MM.1S (cell line): ENCODE results near the gene FYCO1.
"Not testable (repeated sequence)": the region's sequence is repeated elsewhere in the genome, so short reads cannot be mapped to it uniquely, and the experiment has no call there.

Experiments used
- DNase-seq: peaks from one replicate; pipeline ENCODE4 v3.0.0-alpha.2; 2015
- H2AFZ ChIP-seq: fragments of 300-600 bp; sonication (generic); 2 replicates; pipeline ENCODE4 v1.6.0; 2016; ENCODE audit warnings: antibody characterized with exemption, low read length
- H3F3A ChIP-seq: fragments of 300-600 bp; sonication (generic); 2 replicates; pipeline ENCODE4 v1.6.1; 2016; ENCODE audit warnings: mild to moderate bottlenecking, antibody characterized with exemption, low read length, moderate library complexity, mixed read lengths; ENCODE audit not compliant: insufficient read depth
- H3K27ac ChIP-seq: fragments of 300-600 bp; sonication (generic); 2 replicates; pipeline ENCODE4 v1.5.1; 2016; ENCODE audit warnings: mild to moderate bottlenecking, low read length
- H3K27me3 ChIP-seq: fragments of 300-600 bp; sonication (generic); replicated peaks from 2 replicates; pipeline ENCODE4 v1.6.0; 2016; ENCODE audit warnings: low read length; ENCODE audit not compliant: insufficient read depth
- H3K36me3 ChIP-seq: fragments of 300-600 bp; sonication (generic); replicated peaks from 2 replicates; pipeline ENCODE4 v1.6.1; 2016; ENCODE audit warnings: mild to moderate bottlenecking, low read length, mixed read lengths; ENCODE audit not compliant: insufficient read depth
- H3K4me1 ChIP-seq: fragments of 300-600 bp; sonication (generic); 2 replicates; pipeline ENCODE4 v1.6.1; 2016; ENCODE audit warnings: low read length, mixed read lengths
- H3K4me2 ChIP-seq: fragments of 300-600 bp; sonication (generic); 2 replicates; pipeline ENCODE4 v1.6.0; 2016; ENCODE audit warnings: low read depth, low read length
- H3K4me3 ChIP-seq: fragments of 300-600 bp; sonication (generic); 2 replicates; pipeline ENCODE4 v1.5.1; 2016; ENCODE audit warnings: low read length, mixed read lengths
- H3K79me2 ChIP-seq: fragments of 300-600 bp; sonication (generic); 2 replicates; pipeline ENCODE4 v1.6.1; 2016; ENCODE audit warnings: mixed run types, low read length, mixed read lengths
- H3K9ac ChIP-seq: fragments of 300-600 bp; sonication (generic); 2 replicates; pipeline ENCODE4 v1.6.1; 2016; ENCODE audit warnings: low read length, mixed read lengths
- H3K9me2 ChIP-seq: fragments of 300-600 bp; sonication (generic); replicated peaks from 2 replicates; pipeline ENCODE4 v1.6.1; 2016; ENCODE audit warnings: mild to moderate bottlenecking, low read length, mixed read lengths; ENCODE audit not compliant: insufficient read depth
- H3K9me3 ChIP-seq: fragments of 300-600 bp; sonication (generic); replicated peaks from 2 replicates; pipeline ENCODE4 v1.6.1; 2016; ENCODE audit warnings: mild to moderate bottlenecking, low read length, mixed read lengths; ENCODE audit not compliant: insufficient read depth
- H4K20me1 ChIP-seq: fragments of 300-600 bp; sonication (generic); 2 replicates; pipeline ENCODE4 v1.6.1; 2016; ENCODE audit warnings: mild to moderate bottlenecking, low read length, moderate library complexity, mixed read lengths; ENCODE audit not compliant: insufficient read depth
- CTCF ChIP-seq: fragments of 300-600 bp; sonication (generic); IDR thresholded peaks from 2 replicates; pipeline ENCODE4 v1.5.1; 2016; ENCODE audit warnings: antibody characterized with exemption, low read length, mixed read lengths
- EZH2 ChIP-seq: fragments of 300-600 bp; sonication (generic); optimal IDR thresholded peaks from 2 replicates; pipeline ENCODE3; 2017; ENCODE audit warnings: low read depth, mild to moderate bottlenecking, antibody characterized with exemption, low read length, mixed read lengths
- EZH2phosphoT487 ChIP-seq: fragments of 300-600 bp; sonication (generic); IDR thresholded peaks from 2 replicates; pipeline ENCODE4 v1.6.1; 2018; ENCODE audit warnings: antibody characterized with exemption, low read length

FYCO1 gene

GRCh38 chr3:46008058-46008457 lies 12.4 kb upstream of the FYCO1 start:
- Histone ChIP-seq H3K36me3 (no peaks in the 10 kb centered on the region), H3K79me2 (no peaks in the 10 kb centered on the region), H3K27ac (no peak overlapping the region), H3K4me2 (no peak overlapping the region), H2AFZ (no peak overlapping the region), H3F3A (no peaks in the 10 kb centered on the region; the same call in 1 of the 2 replicates), H3K9ac (no peak overlapping the region), H4K20me1 (no peaks in the 10 kb centered on the region), H3K4me3 (no peak overlapping the region), H3K9me2 (no peaks in the 10 kb centered on the region), H3K4me1 (no peaks in the 10 kb centered on the region), H3K27me3 (no peaks in the 10 kb centered on the region), H3K9me3 (no peaks in the 10 kb centered on the region)
- TF ChIP-seq EZH2phosphoT487 (no peak), EZH2 (no peak), CTCF (no peak)
- no peak for DNase-seq

GRCh38 chr3:46007280-46007679 lies 11.7 kb upstream of the FYCO1 start:
- Histone ChIP-seq H3K4me1 (no peaks in the 10 kb centered on the region), H2AFZ (no peak overlapping the region), H3K4me2 (no peak overlapping the region), H3K9me3 (no peaks in the 10 kb centered on the region), H3K9ac (no peak overlapping the region), H3K27me3 (no peaks in the 10 kb centered on the region), H3K27ac (no peak overlapping the region), H3K36me3 (no peaks in the 10 kb centered on the region), H3F3A (no peaks in the 10 kb centered on the region; the same call in 1 of the 2 replicates), H3K79me2 (no peaks in the 10 kb centered on the region), H3K9me2 (no peaks in the 10 kb centered on the region), H3K4me3 (no peak overlapping the region), H4K20me1 (no peaks in the 10 kb centered on the region)
- TF ChIP-seq CTCF: no peak
- DNase-seq: no peak

- no peaks in the 10 kb centered on the region for H3K36me3 ChIP-seq
- no peaks in the 10 kb centered on the region for H4K20me1 ChIP-seq
- H3F3A ChIP-seq: no peaks in the 10 kb centered on the region; the same call in 1 of the 2 replicates
- H3K9me2 ChIP-seq: no peaks in the 10 kb centered on the region
- DNase-seq: no peak
- H3K9me3 ChIP-seq: no peaks in the 10 kb centered on the region
- no peak overlapping the region for H2AFZ ChIP-seq
- no peak overlapping the region for H3K4me2 ChIP-seq
- no peaks in the 10 kb centered on the region for H3K27me3 ChIP-seq
- H3K79me2 ChIP-seq: no peaks in the 10 kb centered on the region
- no peak overlapping the region for H3K27ac ChIP-seq
- TF ChIP-seq EZH2phosphoT487 (no peak), CTCF (no peak), EZH2 (no peak)
- H3K4me3 ChIP-seq: no peak overlapping the region
- H3K4me1 ChIP-seq: no peaks in the 10 kb centered on the region
- no peak overlapping the region for H3K9ac ChIP-seq
Observed at GRCh38 chr3:46006238-46007032, 10.8 kb upstream of the FYCO1 start.

- not testable (repeated sequence) for H3K4me3 ChIP-seq
Observed at GRCh38 chr3:46003706-46004105, 8.1 kb upstream of the FYCO1 start.

More at GRCh38 chr3:46003706-46004105, 8.1 kb upstream of the FYCO1 start:
- not testable (repeated sequence) for H3K36me3 ChIP-seq, H3K27ac ChIP-seq, H3K27me3 ChIP-seq, H3K4me1 ChIP-seq, H3K4me2 ChIP-seq, H4K20me1 ChIP-seq, H3K9me3 ChIP-seq, H2AFZ ChIP-seq, H3K9ac ChIP-seq, H3K79me2 ChIP-seq, DNase-seq, H3K9me2 ChIP-seq, H3F3A ChIP-seq
